Activated naive CD4-positive, alpha-beta T cell treated with anti-CD3 and anti-CD28 coated beads, Interleukin-2, amount 50 U/mL, for 24 hours (primary cell): ENCODE results near the gene VCAN.

Experiments
- H3K27ac Mint-ChIP-seq: one replicate; pipeline ENCODE4 v1.8.0; 2021; ENCODE audit warnings: mild to moderate bottlenecking, mixed read lengths
- H3K27me3 Mint-ChIP-seq: one replicate; pipeline ENCODE4 v1.8.0; 2021; ENCODE audit warnings: mixed read lengths
- H3K36me3 Mint-ChIP-seq: one replicate; pipeline ENCODE4 v1.8.0; 2021; ENCODE audit warnings: mixed read lengths
- H3K4me1 Mint-ChIP-seq: one replicate; pipeline ENCODE4 v1.8.0; 2021; ENCODE audit warnings: mixed read lengths
- H3K4me3 Mint-ChIP-seq: one replicate; pipeline ENCODE4 v1.8.0; 2021; ENCODE audit warnings: mild to moderate bottlenecking, mixed read lengths
- H3K9me3 Mint-ChIP-seq: one replicate; pipeline ENCODE4 v1.8.0; 2021; ENCODE audit warnings: mixed read lengths

Gene VCAN

DNA sequence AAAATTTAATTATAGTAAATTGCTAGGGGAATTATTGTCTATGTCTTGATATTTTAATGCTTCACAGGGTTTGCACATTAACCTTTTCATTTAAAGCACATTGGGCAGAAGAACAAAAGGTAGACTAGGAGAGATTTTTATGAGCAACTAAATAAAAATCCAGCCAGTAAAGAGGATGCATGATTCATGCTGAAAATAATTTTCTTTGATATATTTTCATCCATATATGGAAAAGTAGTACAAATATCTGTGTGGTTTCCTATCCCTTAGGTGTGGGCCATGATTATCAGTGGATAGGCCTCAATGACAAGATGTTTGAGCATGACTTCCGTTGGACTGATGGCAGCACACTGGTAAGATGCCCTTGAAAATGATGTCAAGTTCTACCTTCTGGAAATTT is 83.1 kb downstream of the VCAN start:
- H3K27ac Mint-ChIP-seq = no peak overlapping the region
- no peaks in the 10 kb centered on the region for H3K36me3 Mint-ChIP-seq
- H3K27me3 Mint-ChIP-seq = peaks cover 2% of the 10 kb centered on the region
- H3K4me1 Mint-ChIP-seq = no peaks in the 10 kb centered on the region
- H3K4me3 Mint-ChIP-seq = no peak overlapping the region
- no peaks in the 10 kb centered on the region for H3K9me3 Mint-ChIP-seq

DNA sequence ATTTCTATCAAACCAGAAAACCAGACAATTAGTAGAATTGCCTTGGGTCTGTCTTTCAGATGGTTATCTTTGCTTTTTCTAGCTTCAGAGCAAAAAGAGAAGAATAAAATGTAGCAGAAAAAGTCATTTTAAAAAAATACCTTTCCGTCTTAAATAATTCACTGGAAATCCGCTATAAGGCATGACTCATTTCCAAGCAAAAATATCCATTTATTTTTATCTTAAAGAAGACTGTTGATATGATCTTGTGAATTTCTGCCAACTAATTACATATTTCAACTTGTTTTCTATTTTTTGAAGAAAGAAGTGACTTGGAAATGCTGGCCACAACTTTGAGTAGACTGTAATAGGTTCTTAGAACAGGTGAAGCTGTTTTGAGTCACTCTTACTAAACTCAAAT is 83.7 kb downstream of the VCAN start:
- Mint-ChIP-seq H3K4me3 (no peak overlapping the region), H3K4me1 (no peaks in the 10 kb centered on the region), H3K27ac (no peak overlapping the region)

GRCh38 chr5:83556190-83556589 is 84.6 kb downstream of the VCAN start:
- Mint-ChIP-seq H3K27me3 (peaks cover 5% of the 10 kb centered on the region), H3K36me3 (no peaks in the 10 kb centered on the region), H3K4me1 (no peaks in the 10 kb centered on the region), H3K27ac (no peak overlapping the region), H3K9me3 (no peaks in the 10 kb centered on the region), H3K4me3 (no peak overlapping the region)

More for the DNA sequence above, 83.7 kb downstream of the VCAN start:
- H3K27me3 Mint-ChIP-seq = peaks cover 2% of the 10 kb centered on the region
- no peaks in the 10 kb centered on the region for H3K36me3 Mint-ChIP-seq
- no peaks in the 10 kb centered on the region for H3K9me3 Mint-ChIP-seq

- H3K4me3 Mint-ChIP-seq = no peak overlapping the region
- H3K36me3 Mint-ChIP-seq = no peaks in the 10 kb centered on the region
- H3K9me3 Mint-ChIP-seq = no peaks in the 10 kb centered on the region
- peaks cover 12% of the 10 kb centered on the region for H3K27me3 Mint-ChIP-seq
- H3K4me1 Mint-ChIP-seq = no peaks in the 10 kb centered on the region
- H3K27ac Mint-ChIP-seq = no peak overlapping the region
Observed at GRCh38 chr5:83559118-83559785, 87.7 kb downstream of the VCAN start.

GRCh38 chr5:83562071-83562606 is 90.6 kb downstream of the VCAN start:
- no peaks in the 10 kb centered on the region for H3K9me3 Mint-ChIP-seq
- H3K36me3 Mint-ChIP-seq = no peaks in the 10 kb centered on the region
- H3K4me1 Mint-ChIP-seq = no peaks in the 10 kb centered on the region
- H3K27ac Mint-ChIP-seq = no peak overlapping the region
- no peak overlapping the region for H3K4me3 Mint-ChIP-seq
- peaks cover 15% of the 10 kb centered on the region for H3K27me3 Mint-ChIP-seq

GRCh38 chr5:83562791-83563557 is 91.4 kb downstream of the VCAN start:
- H3K4me1 Mint-ChIP-seq = no peaks in the 10 kb centered on the region
- no peak overlapping the region for H3K4me3 Mint-ChIP-seq
- no peak overlapping the region for H3K27ac Mint-ChIP-seq
- H3K27me3 Mint-ChIP-seq = peaks cover 15% of the 10 kb centered on the region
- no peaks in the 10 kb centered on the region for H3K36me3 Mint-ChIP-seq
- H3K9me3 Mint-ChIP-seq = no peaks in the 10 kb centered on the region

DNA sequence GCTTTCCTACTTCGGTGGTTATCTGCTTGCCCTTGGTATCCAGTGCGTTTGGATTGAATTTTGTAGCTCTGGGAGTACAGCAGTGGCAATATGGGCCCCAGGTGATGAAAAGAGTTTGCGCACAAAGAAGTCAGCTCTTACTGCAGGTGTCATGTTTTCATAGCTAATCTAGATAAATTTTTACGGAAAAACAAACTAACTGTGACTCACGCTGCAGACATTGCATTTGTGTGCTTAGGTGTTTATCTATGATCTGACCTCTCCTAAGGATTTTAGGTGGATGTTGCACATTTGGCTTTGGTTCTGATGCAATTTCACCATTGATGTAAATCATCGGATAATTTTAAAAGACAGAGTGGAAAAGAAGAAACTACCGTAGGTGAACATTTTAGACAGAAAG is 92.1 kb downstream of the VCAN start:
- Mint-ChIP-seq H3K27me3 (peaks cover 16% of the 10 kb centered on the region), H3K36me3 (no peaks in the 10 kb centered on the region), H3K4me1 (no peaks in the 10 kb centered on the region), H3K9me3 (no peaks in the 10 kb centered on the region), H3K27ac (no peak overlapping the region), H3K4me3 (no peak overlapping the region)

GRCh38 chr5:83564069-83564749 is 92.7 kb downstream of the VCAN start:
- Mint-ChIP-seq H3K4me3 (no peak overlapping the region), H3K27ac (no peak overlapping the region), H3K4me1 (no peaks in the 10 kb centered on the region), H3K36me3 (no peaks in the 10 kb centered on the region), H3K27me3 (peaks cover 16% of the 10 kb centered on the region), H3K9me3 (no peaks in the 10 kb centered on the region)

DNA sequence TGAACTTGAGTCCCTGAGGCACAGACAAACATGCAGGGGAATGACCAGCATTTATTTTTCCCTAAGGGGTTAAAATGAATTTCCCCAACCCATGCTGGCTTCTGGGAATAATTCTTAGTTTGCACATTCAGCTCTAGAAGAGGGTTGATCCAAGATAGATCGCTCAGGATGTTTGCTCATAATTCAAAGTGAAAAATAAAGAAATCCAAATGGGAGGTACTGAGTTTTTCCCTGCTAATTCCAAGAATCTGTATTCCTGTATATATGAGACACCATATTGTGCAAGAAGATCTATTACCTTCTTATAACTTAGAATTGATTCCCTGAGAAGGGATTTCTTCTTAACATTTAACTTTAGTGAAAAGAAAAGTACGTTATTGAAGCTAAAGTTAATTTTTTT is 96.2 kb downstream of the VCAN start:
- Mint-ChIP-seq H3K36me3 (no peaks in the 10 kb centered on the region), H3K27me3 (peaks cover 15% of the 10 kb centered on the region), H3K4me1 (no peaks in the 10 kb centered on the region), H3K27ac (no peak overlapping the region), H3K4me3 (no peak overlapping the region), H3K9me3 (no peaks in the 10 kb centered on the region)

DNA sequence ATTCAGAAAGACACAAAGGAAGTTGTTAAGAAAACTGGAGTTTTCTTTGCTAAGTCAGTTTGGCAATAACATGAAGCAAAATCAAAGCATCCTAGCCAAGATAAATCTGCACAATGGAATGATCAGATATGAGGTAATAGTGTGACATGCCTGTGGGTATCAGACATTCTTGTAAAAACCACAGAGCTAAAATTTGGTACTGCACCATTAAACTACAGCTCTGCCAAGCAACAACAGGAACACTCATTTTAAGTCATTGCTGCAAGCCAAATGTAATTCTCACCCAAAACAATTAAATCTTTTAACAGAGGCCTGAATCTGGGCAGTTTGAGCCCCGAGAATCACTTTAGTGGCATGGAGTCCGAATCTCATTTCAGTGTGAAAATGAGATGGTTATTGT is 96.6 kb downstream of the VCAN start:
- Mint-ChIP-seq H3K9me3 (no peaks in the 10 kb centered on the region), H3K4me1 (no peaks in the 10 kb centered on the region), H3K4me3 (no peak overlapping the region), H3K27me3 (peaks cover 12% of the 10 kb centered on the region), H3K27ac (no peak overlapping the region), H3K36me3 (no peaks in the 10 kb centered on the region)

GRCh38 chr5:83570916-83571315 is 99.4 kb downstream of the VCAN start:
- H3K4me1 Mint-ChIP-seq = no peaks in the 10 kb centered on the region
- no peak overlapping the region for H3K27ac Mint-ChIP-seq
- H3K9me3 Mint-ChIP-seq = no peaks in the 10 kb centered on the region
- no peaks in the 10 kb centered on the region for H3K36me3 Mint-ChIP-seq
- no peak overlapping the region for H3K4me3 Mint-ChIP-seq
- peaks cover 9% of the 10 kb centered on the region for H3K27me3 Mint-ChIP-seq

DNA sequence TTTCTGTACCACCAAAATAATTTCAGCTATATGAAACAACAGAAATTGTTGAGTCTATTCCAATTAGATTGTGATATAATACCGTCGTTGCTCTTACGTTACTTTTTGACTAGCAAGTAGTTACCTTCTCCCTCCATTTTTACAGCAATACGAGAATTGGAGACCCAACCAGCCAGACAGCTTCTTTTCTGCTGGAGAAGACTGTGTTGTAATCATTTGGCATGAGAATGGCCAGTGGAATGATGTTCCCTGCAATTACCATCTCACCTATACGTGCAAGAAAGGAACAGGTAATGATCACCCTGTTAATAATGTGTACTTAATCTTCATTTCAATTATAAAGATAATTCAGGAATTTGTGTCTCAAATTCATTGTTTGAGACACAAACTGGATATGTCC is 100.7 kb downstream of the VCAN start:
- Mint-ChIP-seq H3K9me3 (no peaks in the 10 kb centered on the region), H3K4me1 (no peaks in the 10 kb centered on the region), H3K4me3 (no peak overlapping the region), H3K27me3 (peaks cover 6% of the 10 kb centered on the region), H3K27ac (no peak overlapping the region), H3K36me3 (no peaks in the 10 kb centered on the region)

DNA sequence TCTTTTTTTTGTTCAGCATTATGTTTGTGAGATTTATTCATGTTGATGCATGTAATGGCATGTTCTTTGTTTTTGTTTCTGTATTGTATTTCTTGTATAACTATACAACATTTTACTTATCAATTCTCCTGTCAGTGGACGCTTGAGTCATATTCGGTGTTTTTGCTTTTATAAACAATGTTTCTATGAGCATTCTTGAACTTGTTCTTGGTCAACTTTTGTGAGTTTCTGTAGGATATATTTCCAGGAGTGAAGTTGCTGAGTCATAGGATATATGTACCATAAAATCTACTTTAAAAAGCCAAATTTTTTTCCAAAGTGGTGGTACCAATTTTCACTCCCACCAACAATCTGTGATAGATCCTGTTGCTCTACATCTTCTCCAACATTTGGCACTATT is 104.8 kb downstream of the VCAN start:
- no peak overlapping the region for H3K27ac Mint-ChIP-seq
- no peak overlapping the region for H3K4me3 Mint-ChIP-seq
- peaks cover 6% of the 10 kb centered on the region for H3K27me3 Mint-ChIP-seq
- H3K4me1 Mint-ChIP-seq = no peaks in the 10 kb centered on the region
- H3K36me3 Mint-ChIP-seq = no peaks in the 10 kb centered on the region
- H3K9me3 Mint-ChIP-seq = no peaks in the 10 kb centered on the region

DNA sequence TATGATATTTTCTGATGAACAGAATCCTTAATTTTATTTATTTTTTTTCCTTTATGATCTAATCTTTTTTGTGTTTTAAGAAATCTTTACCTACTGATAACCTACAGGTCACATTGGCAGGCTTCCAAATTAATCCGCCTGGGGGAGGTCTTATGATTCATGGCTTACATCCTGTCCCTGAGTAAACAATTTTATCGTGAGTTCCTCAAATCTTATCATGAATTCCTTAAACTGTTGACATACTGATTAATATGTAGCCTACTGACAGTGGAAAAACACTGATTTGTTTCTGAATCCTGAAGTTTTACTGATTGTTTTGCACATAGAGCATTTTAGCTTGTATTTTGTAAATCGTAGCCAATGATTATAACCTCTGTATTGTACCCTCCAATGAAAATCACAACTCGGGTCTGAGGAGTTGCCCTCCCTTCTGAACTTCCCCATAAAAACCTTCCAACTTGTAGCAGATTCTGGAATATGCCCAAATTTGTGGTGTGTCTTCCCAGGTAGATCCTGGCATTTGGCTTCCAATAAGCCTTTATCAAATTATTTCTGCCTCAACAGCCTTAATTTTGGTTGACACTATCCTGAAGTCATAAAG is 105.6 kb downstream of the VCAN start:
- Mint-ChIP-seq H3K27ac (no peak overlapping the region), H3K4me1 (no peaks in the 10 kb centered on the region), H3K27me3 (peaks cover 5% of the 10 kb centered on the region), H3K36me3 (no peaks in the 10 kb centered on the region), H3K9me3 (no peaks in the 10 kb centered on the region), H3K4me3 (no peak overlapping the region)

DNA sequence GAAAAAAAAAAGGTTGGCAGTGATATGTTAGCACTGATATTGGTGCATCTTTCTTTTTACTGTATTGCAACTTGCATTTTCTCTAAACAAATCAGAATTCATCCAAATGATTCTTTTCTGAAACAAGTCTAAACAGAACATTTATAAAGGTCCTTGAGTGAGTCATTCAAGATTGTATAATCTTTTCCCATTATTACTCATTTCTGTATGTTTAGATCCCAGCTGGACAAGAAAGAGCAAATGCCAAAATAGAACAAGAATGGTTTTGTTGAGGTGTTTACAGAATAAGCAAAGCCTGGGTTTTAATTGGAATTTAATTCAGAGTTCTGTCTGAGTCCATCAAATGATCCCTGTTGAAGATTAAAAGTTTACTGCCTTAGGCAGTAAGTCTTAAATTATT is 112.3 kb downstream of the VCAN start:
- Mint-ChIP-seq H3K4me1 (no peaks in the 10 kb centered on the region), H3K27me3 (peaks cover 2% of the 10 kb centered on the region), H3K36me3 (no peaks in the 10 kb centered on the region), H3K4me3 (no peak overlapping the region), H3K9me3 (no peaks in the 10 kb centered on the region), H3K27ac (no peak overlapping the region)
